BE2C (cell line): ENCODE data around the gene TGFB1.
"Not testable (repeated sequence)": the region's sequence is repeated elsewhere in the genome, so short reads cannot be mapped to it uniquely, and the experiment has no call there.

Experiments
- DNase-seq: peaks from one replicate; pipeline ENCODE4 v3.0.0-alpha.2; 2020
- H3K27me3 ChIP-seq: fragments of 250-450 bp; sonication (Bioruptor Pico); 2 replicates; pipeline ENCODE4 v1.5.1; 2020; ENCODE audit warnings: mild to moderate bottlenecking
- H3K36me3 ChIP-seq: fragments of 250-450 bp; sonication (Bioruptor Pico); 2 replicates; pipeline ENCODE4 v1.5.1; 2020; ENCODE audit warnings: mild to moderate bottlenecking
- H3K4me1 ChIP-seq: fragments of 250-450 bp; sonication (Bioruptor Pico); 2 replicates; pipeline ENCODE4 v1.5.1; 2020
- H3K4me3 ChIP-seq: 2 replicates; pipeline ENCODE4 v1.5.1; 2011; ENCODE audit warnings: low read depth, low read length
- H3K9me3 ChIP-seq: fragments of 250-450 bp; sonication (Bioruptor Pico); 2 replicates; pipeline ENCODE4 v1.5.1; 2020
- CTCF ChIP-seq: IDR thresholded peaks from 2 replicates; pipeline ENCODE4 v1.5.1; 2012; ENCODE audit warnings: mild to moderate bottlenecking, low read depth, low read length

Gene TGFB1

DNA sequence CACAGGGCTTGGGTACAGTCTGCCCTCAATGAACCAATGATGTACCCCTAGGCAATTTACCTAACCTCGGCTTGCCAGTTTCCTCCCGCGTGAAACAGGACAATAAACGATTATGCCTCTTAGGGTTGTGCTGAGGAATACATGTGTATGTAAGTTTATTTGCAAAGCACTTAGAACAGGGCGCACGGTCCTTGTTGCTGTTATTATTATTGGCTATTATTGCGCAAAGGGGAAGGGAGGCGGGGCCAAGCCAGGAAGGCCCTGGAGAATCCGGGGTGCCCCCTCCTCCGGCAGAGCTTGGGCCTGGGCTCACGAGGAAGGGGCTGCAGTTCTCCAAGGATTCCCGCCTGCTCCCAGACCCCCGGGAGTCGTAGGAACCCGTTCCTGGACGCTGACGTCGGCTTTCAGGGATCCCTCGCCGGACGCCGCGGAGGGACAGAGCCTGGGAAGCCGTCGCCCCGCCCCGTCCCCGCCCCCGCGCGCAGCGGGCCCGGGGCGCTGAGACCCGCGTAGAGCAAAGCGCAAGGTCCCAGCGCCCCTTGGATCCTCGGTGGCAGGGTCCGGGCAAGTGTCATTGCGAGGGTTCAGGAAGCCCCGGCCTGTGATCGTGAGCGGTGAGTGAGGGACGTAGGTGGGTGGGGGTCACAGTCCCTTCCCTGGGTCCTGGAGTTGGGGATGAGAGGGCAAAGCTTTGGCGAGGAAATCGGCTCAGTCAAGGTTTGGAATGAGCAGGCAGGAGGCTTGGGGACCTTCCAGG is 22.7 kb upstream of the TGFB1 start, which contains the start of gene TMEM91:
TSS of gene TMEM91 (plus strand) at position 293 of the 757 bp plus-strand sequence. CDS start 1,777 bp downstream, outside the sequence.
- Histone ChIP-seq H3K9me3 (no peaks in the 10 kb centered on the region), H3K27me3 (no peaks in the 10 kb centered on the region), H3K4me1 (peaks cover 19% of the 10 kb centered on the region), H3K36me3 (no peaks in the 10 kb centered on the region), H3K4me3 (peak within 1 kb of the TSS; percentile 58)
- DNase-seq = peak; percentile 51
- TF ChIP-seq CTCF = no peak

- no peak overlapping the region for H3K4me3 ChIP-seq
- H3K36me3 ChIP-seq = no peaks in the 10 kb centered on the region
- no peak for TF ChIP-seq CTCF
- H3K4me1 ChIP-seq = peaks cover 15% of the 10 kb centered on the region
- DNase-seq = peak; percentile 97
- H3K27me3 ChIP-seq = no peaks in the 10 kb centered on the region
- H3K9me3 ChIP-seq = no peaks in the 10 kb centered on the region
Observed at GRCh38 chr19:41373993-41374392, 20.3 kb upstream of the TGFB1 start.

DNA sequence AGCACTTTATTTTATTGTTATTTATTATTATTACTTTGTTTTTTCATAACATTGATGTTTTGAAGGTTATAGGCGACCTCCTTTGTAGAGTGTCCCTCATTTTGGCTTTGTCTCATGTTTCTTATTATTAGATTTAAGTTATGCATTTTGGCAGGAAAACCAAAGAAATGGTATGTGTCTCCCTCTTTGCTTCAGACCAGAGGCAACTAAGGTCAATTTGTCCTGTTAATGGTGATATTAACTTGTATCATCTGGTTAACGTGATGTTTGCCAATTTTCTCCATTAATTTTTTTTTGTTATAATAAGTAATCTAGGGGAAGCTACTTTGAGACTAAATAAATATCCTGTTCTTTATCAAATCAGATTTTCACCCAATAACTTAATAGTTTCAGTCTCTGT is 18.8 kb upstream of the TGFB1 start:
- no peak for DNase-seq
- H3K27me3 ChIP-seq = no peaks in the 10 kb centered on the region
- TF ChIP-seq CTCF = no peak
- no peaks in the 10 kb centered on the region for H3K36me3 ChIP-seq
- no peak overlapping the region for H3K4me3 ChIP-seq
- H3K4me1 ChIP-seq = peaks cover 15% of the 10 kb centered on the region
- no peaks in the 10 kb centered on the region for H3K9me3 ChIP-seq

DNA sequence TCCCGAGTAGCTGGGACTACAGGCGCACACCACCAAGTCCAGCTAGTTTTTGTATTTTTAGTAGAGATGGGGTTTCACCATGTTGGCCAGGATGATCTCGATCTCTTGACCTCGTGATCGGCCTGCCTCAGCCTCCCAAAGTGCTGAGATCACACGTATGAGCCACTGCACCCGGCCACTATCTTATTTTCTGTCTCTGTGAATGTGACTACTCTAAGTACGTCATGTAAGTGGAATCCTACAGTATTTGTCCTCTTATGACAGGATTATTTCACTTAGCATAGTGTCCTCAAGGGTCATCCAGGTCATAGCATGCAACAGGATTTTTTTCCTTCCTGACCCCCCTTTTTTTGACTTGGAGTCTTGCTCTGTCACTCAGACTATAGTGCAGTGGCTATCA is 17.8 kb upstream of the TGFB1 start:
- no peak overlapping the region for H3K4me3 ChIP-seq
- H3K36me3 ChIP-seq = no peaks in the 10 kb centered on the region
- no peak for DNase-seq
- peaks cover 15% of the 10 kb centered on the region for H3K4me1 ChIP-seq
- H3K27me3 ChIP-seq = no peaks in the 10 kb centered on the region
- TF ChIP-seq CTCF = no peak
- no peaks in the 10 kb centered on the region for H3K9me3 ChIP-seq

- not testable (repeated sequence) for H3K27me3 ChIP-seq
- H3K4me1 ChIP-seq = peaks cover 14% of the 10 kb centered on the region
Observed at GRCh38 chr19:41371119-41371518, 17.4 kb upstream of the TGFB1 start.

DNA sequence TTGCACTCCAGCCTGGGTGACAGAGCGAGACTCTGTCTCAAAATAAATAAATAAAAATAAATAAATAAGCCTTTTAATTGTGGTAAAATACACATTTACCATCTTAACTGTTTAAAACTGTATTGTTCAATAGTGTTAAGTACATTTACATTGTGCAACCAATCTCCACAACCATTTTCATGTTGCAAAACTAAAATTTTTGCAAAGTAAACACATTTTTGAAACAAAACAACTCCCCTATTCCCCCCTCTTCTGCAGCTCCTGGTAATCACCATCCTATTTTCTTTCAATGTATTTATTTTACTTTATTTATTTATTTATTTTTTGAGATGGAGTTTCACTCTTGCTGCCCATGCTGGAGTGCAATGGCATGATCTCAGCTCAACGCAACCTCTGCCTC is 16.0 kb upstream of the TGFB1 start:
- peaks cover 9% of the 10 kb centered on the region for H3K4me1 ChIP-seq
- TF ChIP-seq CTCF = no peak
- H3K9me3 ChIP-seq = no peaks in the 10 kb centered on the region
- H3K27me3 ChIP-seq = no peaks in the 10 kb centered on the region
- H3K4me3 ChIP-seq = no peak overlapping the region
- DNase-seq = no peak
- H3K36me3 ChIP-seq = no peaks in the 10 kb centered on the region

More at GRCh38 chr19:41371119-41371518, 17.4 kb upstream of the TGFB1 start:
- DNase-seq, H3K4me3 ChIP-seq, H3K36me3 ChIP-seq, H3K9me3 ChIP-seq: not testable (repeated sequence)
